ENCODE results near the gene APBA2. TPM values are rescaled to one million over a fixed set of nuclear protein-coding genes. Genes with fewer than 3 reads are reported as not detected.
A peak's percentile ranks its signal among the peaks of the same experiment; 100 is the strongest.

The APBA2 gene
- total RNA-seq, 4 donors from 2014 or later = 1.3 to 7.0 (median 2.4) TPM

DNA sequence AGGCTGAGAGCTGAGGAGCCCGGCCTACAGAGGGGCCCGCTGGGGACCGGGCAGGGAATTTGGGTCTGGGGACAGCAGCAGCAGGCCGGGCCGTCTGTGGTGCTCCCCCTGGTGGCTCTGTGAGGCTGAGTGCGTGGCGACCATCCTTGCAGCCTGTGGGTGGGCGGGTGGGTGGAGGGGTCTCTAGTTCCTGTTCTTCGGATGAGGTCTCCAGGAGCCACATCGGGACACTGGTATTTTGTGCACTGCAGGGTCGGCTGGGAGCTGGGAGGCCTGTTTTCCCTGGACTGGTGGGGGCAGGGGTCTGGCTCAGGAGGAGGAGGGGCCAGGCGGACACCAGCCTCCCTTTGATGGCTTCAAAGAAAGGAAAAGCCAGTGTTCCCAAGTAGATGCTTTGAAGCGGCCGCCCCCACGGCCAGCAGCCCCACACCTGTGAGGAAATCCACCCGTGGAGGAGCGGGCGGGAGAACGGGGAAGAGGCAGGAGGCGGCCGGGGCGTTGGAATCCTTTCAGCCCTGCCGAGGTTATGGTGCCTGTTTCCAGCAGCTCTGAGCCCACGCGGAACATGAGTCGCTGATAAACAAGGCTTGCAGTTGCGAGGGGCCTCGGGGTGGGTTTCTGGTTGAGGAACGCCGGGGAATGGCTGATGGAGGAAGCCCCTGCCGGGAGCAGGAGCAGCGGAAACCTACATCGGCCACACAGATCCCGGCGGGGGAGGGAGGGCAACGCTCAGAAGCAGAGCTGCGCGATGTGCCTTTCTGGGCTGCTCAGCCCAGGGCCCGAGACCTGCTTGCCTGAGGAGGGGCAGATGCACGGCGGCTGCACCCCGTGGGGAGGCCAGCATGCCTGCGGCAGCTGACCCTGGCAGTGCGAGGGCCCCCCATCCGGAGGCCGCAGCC lies 229.6 kb downstream of the APBA2 start:
- WGBS = 1% methylated on average over 18 of the region's 46 CpGs

DNA sequence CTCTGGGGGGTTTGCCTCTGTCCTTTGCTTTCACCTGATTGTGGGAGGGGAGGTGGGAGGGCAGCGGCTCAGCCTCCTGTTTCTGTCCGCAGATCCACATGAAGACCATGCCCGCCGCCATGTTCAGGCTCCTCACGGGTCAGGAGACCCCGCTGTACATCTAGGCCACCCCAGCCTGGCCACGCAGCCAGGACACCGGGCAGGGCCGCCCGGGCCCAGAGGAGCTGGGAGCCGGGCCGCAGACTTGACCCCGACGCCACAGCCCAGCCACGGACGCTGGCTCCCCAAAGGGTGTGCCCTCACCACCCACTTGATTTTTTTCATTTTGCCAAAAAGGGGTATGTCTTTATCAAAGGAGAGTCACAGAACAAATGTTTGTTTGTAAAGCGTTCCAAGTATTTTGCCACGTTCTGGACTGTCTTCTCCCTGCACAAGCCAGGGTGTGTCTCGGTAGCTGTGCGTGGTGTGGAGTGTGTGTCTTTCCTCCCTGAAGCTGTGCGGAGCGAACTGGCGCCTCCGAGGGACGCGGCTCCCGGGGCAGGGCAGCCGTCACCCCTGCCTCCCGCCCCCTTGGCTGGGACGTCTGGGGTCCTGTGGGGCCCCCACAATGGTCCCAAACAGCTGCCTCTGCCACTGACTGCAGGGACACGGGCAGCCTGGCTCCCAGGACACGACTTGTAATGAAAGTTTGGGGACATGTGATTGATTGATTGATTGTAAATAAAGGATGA lies 231.4 kb downstream of the APBA2 start:
- WGBS = 85% methylated on average over 17 of the region's 32 CpGs
- Histone ChIP-seq H3K36me3 (no peaks in the 10 kb centered on the region), H3K4me3 (no peak overlapping the region), H3K27me3 (peaks cover 41% of the 10 kb centered on the region), H3K27ac (no peak overlapping the region), H3K9me3 (no peaks in the 10 kb centered on the region), H3K4me1 (peaks cover 12% of the 10 kb centered on the region)
- TF ChIP-seq, protein P1, sequence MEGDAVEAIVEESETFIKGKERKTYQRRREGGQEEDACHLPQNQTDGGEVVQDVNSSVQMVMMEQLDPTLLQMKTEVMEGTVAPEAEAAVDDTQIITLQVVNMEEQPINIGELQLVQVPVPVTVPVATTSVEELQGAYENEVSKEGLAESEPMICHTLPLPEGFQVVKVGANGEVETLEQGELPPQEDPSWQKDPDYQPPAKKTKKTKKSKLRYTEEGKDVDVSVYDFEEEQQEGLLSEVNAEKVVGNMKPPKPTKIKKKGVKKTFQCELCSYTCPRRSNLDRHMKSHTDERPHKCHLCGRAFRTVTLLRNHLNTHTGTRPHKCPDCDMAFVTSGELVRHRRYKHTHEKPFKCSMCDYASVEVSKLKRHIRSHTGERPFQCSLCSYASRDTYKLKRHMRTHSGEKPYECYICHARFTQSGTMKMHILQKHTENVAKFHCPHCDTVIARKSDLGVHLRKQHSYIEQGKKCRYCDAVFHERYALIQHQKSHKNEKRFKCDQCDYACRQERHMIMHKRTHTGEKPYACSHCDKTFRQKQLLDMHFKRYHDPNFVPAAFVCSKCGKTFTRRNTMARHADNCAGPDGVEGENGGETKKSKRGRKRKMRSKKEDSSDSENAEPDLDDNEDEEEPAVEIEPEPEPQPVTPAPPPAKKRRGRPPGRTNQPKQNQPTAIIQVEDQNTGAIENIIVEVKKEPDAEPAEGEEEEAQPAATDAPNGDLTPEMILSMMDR (IDR thresholded peaks at IDR 0.05) = no peak
- TF ChIP-seq EP300 (IDR thresholded peaks at IDR 0.05) (no peak), POLR2AphosphoS5 (IDR thresholded peaks at IDR 0.05) (no peak), POLR2A (IDR thresholded peaks at IDR 0.05) (no peak)
- DNase-seq (ENCODE audit: low spot score in 2 of 2) = no peak

More for the DNA sequence above, 229.6 kb downstream of the APBA2 start:
- Histone ChIP-seq H3K4me3 (peak overlapping the region; percentile 36), H3K4me1 (peaks cover 12% of the 10 kb centered on the region), H3K9me3 (no peaks in the 10 kb centered on the region), H3K27ac (no peak overlapping the region), H3K27me3 (peaks cover 47% of the 10 kb centered on the region), H3K36me3 (no peaks in the 10 kb centered on the region)
- TF ChIP-seq, protein P1 (IDR thresholded peaks at IDR 0.05) = peak in 1 of 2 donors; percentile 21
- TF ChIP-seq POLR2A (IDR thresholded peaks at IDR 0.05) (no peak), EP300 (IDR thresholded peaks at IDR 0.05) (no peak), POLR2AphosphoS5 (IDR thresholded peaks at IDR 0.05) (no peak)
- DNase-seq (ENCODE audit: low spot score in 2 of 2) = no peak

DNA sequence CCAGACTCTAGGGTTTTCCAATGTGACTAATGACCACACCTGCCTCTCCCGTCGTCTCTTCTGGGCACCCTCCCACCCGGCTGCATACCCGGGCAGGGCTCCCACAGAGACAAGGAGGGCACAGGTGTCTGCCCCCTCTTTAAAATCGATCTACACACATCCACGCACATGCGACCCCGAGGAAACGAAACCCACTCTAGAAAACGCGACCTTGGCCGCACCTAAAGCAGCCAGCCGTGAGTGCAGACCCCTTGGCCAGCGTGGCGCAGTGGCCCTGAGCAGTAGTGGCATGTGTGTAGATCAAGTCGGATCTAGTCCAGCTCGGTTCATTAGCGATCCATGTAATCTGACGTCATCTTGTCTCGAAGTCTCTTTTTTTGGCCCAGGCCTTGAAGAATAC lies 232.0 kb downstream of the APBA2 start:
- no peak overlapping the region for H3K27ac ChIP-seq
- H3K4me3 ChIP-seq = no peak overlapping the region
- TF ChIP-seq POLR2A (IDR thresholded peaks at IDR 0.05) (no peak), EP300 (IDR thresholded peaks at IDR 0.05) (no peak), POLR2AphosphoS5 (IDR thresholded peaks at IDR 0.05) (no peak)
- TF ChIP-seq, protein P1 (IDR thresholded peaks at IDR 0.05) = no peak
- H3K4me1 ChIP-seq = peaks cover 12% of the 10 kb centered on the region
- H3K27me3 ChIP-seq = peaks cover 39% of the 10 kb centered on the region
- DNase-seq (ENCODE audit: low spot score in 2 of 2) = no peak
- H3K36me3 ChIP-seq = no peaks in the 10 kb centered on the region
- H3K9me3 ChIP-seq = no peaks in the 10 kb centered on the region
- WGBS = 76% methylated on average over 20 of the region's 20 CpGs

DNA sequence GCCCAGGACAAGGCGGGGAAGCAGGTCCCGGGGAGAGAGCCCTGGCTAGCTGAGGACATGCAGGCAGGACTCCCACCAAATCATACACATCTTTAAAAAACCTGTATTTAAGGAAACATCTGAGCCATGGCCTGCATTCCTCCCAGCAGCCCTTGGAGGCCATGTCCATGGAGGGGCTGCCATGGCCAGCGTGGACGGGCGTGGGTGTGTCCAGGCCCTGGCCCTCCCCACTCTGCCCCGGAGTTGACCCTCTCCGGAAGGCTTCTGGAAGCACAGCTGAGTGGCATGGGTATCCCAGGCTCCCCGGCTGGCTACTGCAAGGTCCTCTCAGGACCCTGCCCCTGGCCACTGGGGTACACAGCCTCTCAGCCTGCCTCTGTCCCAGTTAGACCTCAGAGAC lies 234.1 kb downstream of the APBA2 start:
- H3K27ac ChIP-seq = no peak overlapping the region
- no peak for DNase-seq (ENCODE audit: low spot score in 2 of 2)
- no peaks in the 10 kb centered on the region for H3K36me3 ChIP-seq
- 80% methylated on average over 3 of the region's 8 CpGs for WGBS
- TF ChIP-seq, protein P1 (IDR thresholded peaks at IDR 0.05) = no peak
- TF ChIP-seq POLR2AphosphoS5 (IDR thresholded peaks at IDR 0.05) (no peak), EP300 (IDR thresholded peaks at IDR 0.05) (no peak), POLR2A (IDR thresholded peaks at IDR 0.05) (no peak)
- H3K4me3 ChIP-seq = no peak overlapping the region
- H3K27me3 ChIP-seq = peaks cover 18% of the 10 kb centered on the region
- H3K4me1 ChIP-seq = peaks cover 10% of the 10 kb centered on the region
- H3K9me3 ChIP-seq = no peaks in the 10 kb centered on the region
